ENCODE results near the gene DNAJC13. TPM values are rescaled to one million over a fixed set of nuclear protein-coding genes. Genes with fewer than 3 reads are reported as not detected.

The DNAJC13 gene
- total RNA-seq, 2 experiments from 2014 or later: 22.8 to 42.7 TPM

GRCh38 chr3:132570016-132570415 is 152.7 kb downstream of the DNAJC13 start:
- ChIA-PET POLR2A (no interaction called here), CTCF (ENCODE audit: unreplicated experiment) (no interaction called here)
- Histone ChIP-seq H3K36me3 (ENCODE audit: insufficient read depth, low read length) (peaks cover 2% of the 10 kb centered on the region; the same call in 1 of the 2 replicates), H3K4me3 (ENCODE audit: low read depth, low read length, poor library complexity, severe bottlenecking) (no peak overlapping the region), H3K9me2 (ENCODE audit: insufficient read depth, low read length) (no peaks in the 10 kb centered on the region), H3K27ac (ENCODE audit: low read depth, low read length, poor library complexity, severe bottlenecking) (no peak overlapping the region), H2AFZ (ENCODE audit: low read length) (no peak overlapping the region), H3K79me2 (ENCODE audit: insufficient read depth, low read depth, low read length) (no peaks in the 10 kb centered on the region), H3K4me1 (ENCODE audit: insufficient read depth, low read length, poor library complexity, severe bottlenecking) (no peaks in the 10 kb centered on the region), H4K20me1 (ENCODE audit: insufficient read depth, low read length) (no peaks in the 10 kb centered on the region), H3K4me2 (ENCODE audit: low read length) (no peak overlapping the region), H3K9me3 (ENCODE audit: low read length) (no peaks in the 10 kb centered on the region)
- no peak for TF ChIP-seq CTCF (conservative IDR thresholded peaks at IDR 0.05; ENCODE audit: low read length)
- TF ChIP-seq EZH2phosphoT487 (IDR thresholded peaks at IDR 0.05; ENCODE audit: borderline replicate concordance, low read depth, low read length): no peak
- DNase-seq (ENCODE audit: low spot score): no peak
- BruUV-seq (replicated peaks): no TSS peak
- intact Hi-C loops (cut with micrococcal nuclease; ENCODE audit: unreplicated experiment): no loop called here

GRCh38 chr3:132573797-132574211 is 156.5 kb downstream of the DNAJC13 start:
- Histone ChIP-seq H2AFZ (ENCODE audit: low read length) (no peak overlapping the region), H3K79me2 (ENCODE audit: insufficient read depth, low read depth, low read length) (no peaks in the 10 kb centered on the region), H3K9me2 (ENCODE audit: insufficient read depth, low read length) (no peaks in the 10 kb centered on the region), H3K4me1 (ENCODE audit: insufficient read depth, low read length, poor library complexity, severe bottlenecking) (no peaks in the 10 kb centered on the region), H3K9me3 (ENCODE audit: low read length) (no peaks in the 10 kb centered on the region), H3K27ac (ENCODE audit: low read depth, low read length, poor library complexity, severe bottlenecking) (no peak overlapping the region), H3K4me3 (ENCODE audit: low read depth, low read length, poor library complexity, severe bottlenecking) (no peak overlapping the region), H3K4me2 (ENCODE audit: low read length) (no peak overlapping the region), H3K36me3 (ENCODE audit: insufficient read depth, low read length) (peaks cover 2% of the 10 kb centered on the region; the same call in 1 of the 2 replicates), H4K20me1 (ENCODE audit: insufficient read depth, low read length) (no peaks in the 10 kb centered on the region)
- ChIA-PET POLR2A (no interaction called here), CTCF (ENCODE audit: unreplicated experiment) (no interaction called here)
- no TSS peak for BruUV-seq (replicated peaks)
- TF ChIP-seq EZH2phosphoT487 (IDR thresholded peaks at IDR 0.05; ENCODE audit: borderline replicate concordance, low read depth, low read length): no peak
- TF ChIP-seq CTCF (conservative IDR thresholded peaks at IDR 0.05; ENCODE audit: low read length): no peak
- intact Hi-C loops (cut with micrococcal nuclease; ENCODE audit: unreplicated experiment): no loop called here
- DNase-seq (ENCODE audit: low spot score): no peak

GRCh38 chr3:132587401-132587800 is 170.1 kb downstream of the DNAJC13 start:
- no peaks in the 10 kb centered on the region for H3K79me2 ChIP-seq (ENCODE audit: insufficient read depth, low read depth, low read length)
- no peak overlapping the region for H2AFZ ChIP-seq (ENCODE audit: low read length)
- ChIA-PET POLR2A (interaction anchor here (0.6 to 0.7 kb wide), 2 partner anchors 239 to 403 kb away, joined by 3 read pairs; no protein-coding TSS in a partner anchor), CTCF (ENCODE audit: unreplicated experiment) (no interaction called here)
- H3K4me2 ChIP-seq (ENCODE audit: low read length): no peak overlapping the region
- H3K27ac ChIP-seq (ENCODE audit: low read depth, low read length, poor library complexity, severe bottlenecking): no peak overlapping the region
- H3K9me3 ChIP-seq (ENCODE audit: low read length): no peaks in the 10 kb centered on the region
- no peaks in the 10 kb centered on the region for H3K36me3 ChIP-seq (ENCODE audit: insufficient read depth, low read length)
- H4K20me1 ChIP-seq (ENCODE audit: insufficient read depth, low read length): no peaks in the 10 kb centered on the region
- no peak overlapping the region for H3K4me3 ChIP-seq (ENCODE audit: low read depth, low read length, poor library complexity, severe bottlenecking)
- no TSS peak for BruUV-seq (replicated peaks)
- intact Hi-C loops (cut with micrococcal nuclease; ENCODE audit: unreplicated experiment): loop anchor here (5.0 kb wide), 1 partner anchor 150 kb away; no protein-coding TSS in a partner anchor
- H3K4me1 ChIP-seq (ENCODE audit: insufficient read depth, low read length, poor library complexity, severe bottlenecking): no peaks in the 10 kb centered on the region
- no peak for TF ChIP-seq CTCF (conservative IDR thresholded peaks at IDR 0.05; ENCODE audit: low read length)
- DNase-seq (ENCODE audit: low spot score): no peak
- H3K9me2 ChIP-seq (ENCODE audit: insufficient read depth, low read length): no peaks in the 10 kb centered on the region

Other genes starting within 250 kb of the DNAJC13 start
- 4.1 and 4.3 TPM in 2 replicates for gene ACP3, start 100.1 kb upstream of the DNAJC13 start, total RNA-seq (2014; rRNA removed; shearing (Covaris generic))
- 10.5 and 13.7 TPM in 2 replicates for gene ACP3, start 100.1 kb upstream of the DNAJC13 start, total RNA-seq (2022)
- gene ACKR4, start 179.8 kb downstream of the DNAJC13 start, total RNA-seq (2014; rRNA removed; shearing (Covaris generic)): 2.1 and 2.4 TPM in 2 replicates
- gene ACKR4, start 179.8 kb downstream of the DNAJC13 start, total RNA-seq (2022): 2.5 and 3.8 TPM in 2 replicates
- gene ACAD11, start 242.3 kb downstream of the DNAJC13 start, total RNA-seq (2014; rRNA removed; shearing (Covaris generic)): 18.5 and 25.7 TPM in 2 replicates
- 21.7 and 23.5 TPM in 2 replicates for gene ACAD11, start 242.3 kb downstream of the DNAJC13 start, total RNA-seq (2022)
- gene UBA5, start 242.8 kb downstream of the DNAJC13 start, total RNA-seq (2014; rRNA removed; shearing (Covaris generic)): 47.5 and 60.8 TPM in 2 replicates
- 44.6 and 45.2 TPM in 2 replicates for gene UBA5, start 242.8 kb downstream of the DNAJC13 start, total RNA-seq (2022)

Data from OCI-LY7 (cell line).